Measurements from ENCODE around the gene PCDH9. TPM values are rescaled to one million over a fixed set of nuclear protein-coding genes. Genes with fewer than 3 reads are reported as not detected.

Gene PCDH9
- total RNA-seq, 4 donors from 2014 or later: 0.37 to 2.4 (median 1.5) TPM

DNA sequence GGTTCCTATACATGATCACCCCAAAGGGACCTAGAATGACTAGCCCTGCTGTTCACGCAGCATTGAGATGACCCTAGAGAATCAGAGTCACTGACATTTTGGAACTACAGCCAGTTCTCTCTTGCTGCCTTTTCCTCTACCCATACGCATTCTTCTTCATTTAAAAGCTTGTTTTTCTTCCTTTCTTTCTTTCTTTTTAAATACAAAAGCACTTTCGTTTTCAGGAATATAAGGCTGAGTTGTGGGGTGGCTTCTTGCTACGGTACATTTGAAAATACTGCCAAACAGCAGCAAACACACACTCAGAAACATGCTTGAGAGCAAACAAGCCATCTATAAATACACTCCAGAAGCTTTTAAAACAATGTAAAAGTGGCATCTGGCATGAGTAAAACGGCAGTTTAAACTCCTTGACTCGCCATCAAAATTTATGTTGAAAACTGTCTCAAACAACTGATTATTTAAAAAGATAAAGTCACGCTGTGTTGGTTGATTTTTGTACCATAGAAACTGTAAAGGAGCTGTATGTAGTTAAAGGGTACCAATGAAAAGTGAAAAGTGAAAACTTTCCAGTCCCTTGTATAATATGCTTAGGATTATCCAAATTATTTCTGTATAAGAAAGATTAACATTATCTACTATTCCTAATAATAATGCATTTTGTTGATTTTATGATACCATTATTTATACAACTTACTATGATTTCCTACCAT is 95.6 kb downstream of the PCDH9 start:
- no peak overlapping the region for H3K27ac ChIP-seq
- in situ Hi-C loops (cut with MboI; ENCODE audit: low pct_ligation_motif_present in 1 of 4, low pct_unique_long_range_greater_than_20kb in 1 of 4, low sequenced_read_pairs in 3 of 4): no loop called here
- H3K27me3 ChIP-seq: no peaks in the 10 kb centered on the region
- no peaks in the 10 kb centered on the region for H3K9me3 ChIP-seq
- DNase-seq: no peak
- no peak for TF ChIP-seq POLR2AphosphoS5 (IDR thresholded peaks at IDR 0.05)
- TF ChIP-seq, protein P1, sequence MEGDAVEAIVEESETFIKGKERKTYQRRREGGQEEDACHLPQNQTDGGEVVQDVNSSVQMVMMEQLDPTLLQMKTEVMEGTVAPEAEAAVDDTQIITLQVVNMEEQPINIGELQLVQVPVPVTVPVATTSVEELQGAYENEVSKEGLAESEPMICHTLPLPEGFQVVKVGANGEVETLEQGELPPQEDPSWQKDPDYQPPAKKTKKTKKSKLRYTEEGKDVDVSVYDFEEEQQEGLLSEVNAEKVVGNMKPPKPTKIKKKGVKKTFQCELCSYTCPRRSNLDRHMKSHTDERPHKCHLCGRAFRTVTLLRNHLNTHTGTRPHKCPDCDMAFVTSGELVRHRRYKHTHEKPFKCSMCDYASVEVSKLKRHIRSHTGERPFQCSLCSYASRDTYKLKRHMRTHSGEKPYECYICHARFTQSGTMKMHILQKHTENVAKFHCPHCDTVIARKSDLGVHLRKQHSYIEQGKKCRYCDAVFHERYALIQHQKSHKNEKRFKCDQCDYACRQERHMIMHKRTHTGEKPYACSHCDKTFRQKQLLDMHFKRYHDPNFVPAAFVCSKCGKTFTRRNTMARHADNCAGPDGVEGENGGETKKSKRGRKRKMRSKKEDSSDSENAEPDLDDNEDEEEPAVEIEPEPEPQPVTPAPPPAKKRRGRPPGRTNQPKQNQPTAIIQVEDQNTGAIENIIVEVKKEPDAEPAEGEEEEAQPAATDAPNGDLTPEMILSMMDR (IDR thresholded peaks at IDR 0.05): no peak
- peak overlapping the region in 2 of 4 donors; percentile 6 to 8 for H3K4me3 ChIP-seq
- 15 to 23% methylated on average over 7 of the region's 7 CpGs for WGBS, 2 donors (ENCODE audit: low coverage in 1 of 2)
- H3K36me3 ChIP-seq: no peaks in the 10 kb centered on the region
- no peaks in the 10 kb centered on the region for H3K4me1 ChIP-seq
- intact Hi-C loops (cut with DNase I; ENCODE audit: low total_unique reads): no loop called here

DNA sequence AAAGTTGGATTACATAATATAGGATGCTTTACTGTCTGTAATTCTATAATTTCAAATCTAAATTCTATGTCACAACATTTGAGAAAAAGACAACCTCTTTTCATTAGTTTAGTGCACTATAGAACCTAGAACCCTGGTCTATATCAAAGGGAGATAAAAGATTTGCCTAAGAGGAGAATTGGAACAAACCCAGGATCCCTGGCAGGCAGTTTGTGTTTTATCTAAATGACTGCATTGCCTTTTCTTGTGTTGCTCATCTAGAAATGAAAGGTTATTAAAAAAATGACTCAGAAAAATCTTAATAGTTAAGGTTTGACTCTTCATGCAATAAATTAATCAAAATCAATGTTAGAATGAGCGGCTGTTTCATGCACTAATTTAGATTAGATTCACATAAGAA is 96.7 kb downstream of the PCDH9 start:
- Histone ChIP-seq H3K27me3 (no peaks in the 10 kb centered on the region), H3K36me3 (no peaks in the 10 kb centered on the region), H3K4me1 (no peaks in the 10 kb centered on the region), H3K27ac (no peak overlapping the region), H3K9me3 (no peaks in the 10 kb centered on the region), H3K4me3 (no peak overlapping the region)
- in situ Hi-C loops (cut with MboI; ENCODE audit: low pct_ligation_motif_present in 1 of 4, low pct_unique_long_range_greater_than_20kb in 1 of 4, low sequenced_read_pairs in 3 of 4) (no loop called here), intact Hi-C loops (cut with DNase I; ENCODE audit: low total_unique reads) (no loop called here)
- TF ChIP-seq POLR2AphosphoS5 (IDR thresholded peaks at IDR 0.05) (no peak), EP300 (IDR thresholded peaks at IDR 0.05; ENCODE audit: low read depth) (no peak), POLR2A (IDR thresholded peaks at IDR 0.05) (no peak)
- TF ChIP-seq, protein P1 (IDR thresholded peaks at IDR 0.05): no peak
- no peak for DNase-seq
- 93 to 100% methylated on average over 1 of the region's 1 CpG for WGBS, 2 donors (ENCODE audit: low coverage in 1 of 2)

DNA sequence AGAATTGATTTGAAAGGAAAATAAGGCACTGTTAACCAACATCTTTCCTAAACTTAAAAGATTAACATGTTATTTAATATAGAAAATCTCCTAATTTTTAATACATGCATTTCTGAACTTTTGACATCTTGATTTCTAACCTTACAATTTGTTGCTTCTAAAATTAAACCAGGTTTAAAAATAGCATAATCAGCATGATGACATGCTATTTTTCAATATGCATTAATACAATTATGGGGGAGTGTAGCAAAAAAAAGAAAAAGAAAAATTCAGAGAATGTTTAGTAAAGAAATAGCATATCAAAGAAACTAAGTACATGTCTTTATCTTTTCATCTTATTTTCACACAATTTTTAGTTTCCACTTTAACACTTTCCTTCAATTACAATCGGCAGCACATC is 98.7 kb downstream of the PCDH9 start:
- Histone ChIP-seq H3K36me3 (no peaks in the 10 kb centered on the region), H3K27me3 (no peaks in the 10 kb centered on the region), H3K4me1 (no peaks in the 10 kb centered on the region), H3K9me3 (no peaks in the 10 kb centered on the region), H3K4me3 (no peak overlapping the region), H3K27ac (no peak overlapping the region)
- intact Hi-C loops (cut with DNase I; ENCODE audit: low total_unique reads) (no loop called here), in situ Hi-C loops (cut with MboI; ENCODE audit: low pct_ligation_motif_present in 1 of 4, low pct_unique_long_range_greater_than_20kb in 1 of 4, low sequenced_read_pairs in 3 of 4) (no loop called here)
- no peak for TF ChIP-seq POLR2A (IDR thresholded peaks at IDR 0.05)
- TF ChIP-seq POLR2AphosphoS5 (IDR thresholded peaks at IDR 0.05): no peak
- TF ChIP-seq EP300 (IDR thresholded peaks at IDR 0.05; ENCODE audit: low read depth): no peak
- TF ChIP-seq, protein P1 (IDR thresholded peaks at IDR 0.05): no peak
- no peak for DNase-seq
- 77 to 100% methylated on average over 1 of the region's 1 CpG for WGBS, 2 donors (ENCODE audit: low coverage in 1 of 2)

DNA sequence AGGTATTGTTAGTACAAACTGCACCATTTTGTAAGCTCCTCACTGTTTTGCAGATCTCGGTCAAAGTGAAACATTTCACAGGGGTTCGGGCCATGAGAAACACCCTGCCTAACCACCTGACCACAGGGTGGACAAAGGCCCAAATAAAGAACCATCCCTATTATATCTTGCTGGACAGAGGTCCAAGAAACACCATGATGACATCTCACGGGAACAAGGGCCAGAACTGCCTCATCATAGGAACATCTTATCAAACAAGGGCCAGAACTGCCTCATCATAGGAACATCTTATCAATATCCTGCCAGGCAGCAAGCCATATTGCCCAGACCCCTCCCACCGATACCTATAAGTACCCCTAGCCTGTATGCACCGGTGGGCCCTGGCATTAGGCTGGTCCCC is 99.7 kb downstream of the PCDH9 start:
- H3K4me3 ChIP-seq: no peak overlapping the region
- no peaks in the 10 kb centered on the region for H3K27me3 ChIP-seq
- TF ChIP-seq, protein P1 (IDR thresholded peaks at IDR 0.05): no peak
- TF ChIP-seq POLR2AphosphoS5 (IDR thresholded peaks at IDR 0.05): no peak
- TF ChIP-seq POLR2A (IDR thresholded peaks at IDR 0.05): no peak
- TF ChIP-seq EP300 (IDR thresholded peaks at IDR 0.05; ENCODE audit: low read depth): no peak
- H3K4me1 ChIP-seq: no peaks in the 10 kb centered on the region
- H3K9me3 ChIP-seq: no peaks in the 10 kb centered on the region
- intact Hi-C loops (cut with DNase I; ENCODE audit: low total_unique reads) (no loop called here), in situ Hi-C loops (cut with MboI; ENCODE audit: low pct_ligation_motif_present in 1 of 4, low pct_unique_long_range_greater_than_20kb in 1 of 4, low sequenced_read_pairs in 3 of 4) (no loop called here)
- 60 to 81% methylated on average over 2 to 5 of the region's 5 CpGs for whole genome bisulfite sequencing, 2 donors (ENCODE audit: low coverage in 1 of 2)
- H3K36me3 ChIP-seq: no peaks in the 10 kb centered on the region
- H3K27ac ChIP-seq: no peak overlapping the region
- no peak for DNase-seq
